GM12891 (cell line): ENCODE results near the gene AMN1.

ENCODE experiments used
- POLR2A ChIP-seq: IDR thresholded peaks from 2 replicates; pipeline ENCODE4 v1.6.1; 2011; ENCODE audit warnings: low read depth, low read length, control low read depth
- SPI1 ChIP-seq: IDR thresholded peaks from 2 replicates; pipeline ENCODE4 v1.6.1; 2011; ENCODE audit warnings: low read depth, low read length, control low read depth

DNA sequence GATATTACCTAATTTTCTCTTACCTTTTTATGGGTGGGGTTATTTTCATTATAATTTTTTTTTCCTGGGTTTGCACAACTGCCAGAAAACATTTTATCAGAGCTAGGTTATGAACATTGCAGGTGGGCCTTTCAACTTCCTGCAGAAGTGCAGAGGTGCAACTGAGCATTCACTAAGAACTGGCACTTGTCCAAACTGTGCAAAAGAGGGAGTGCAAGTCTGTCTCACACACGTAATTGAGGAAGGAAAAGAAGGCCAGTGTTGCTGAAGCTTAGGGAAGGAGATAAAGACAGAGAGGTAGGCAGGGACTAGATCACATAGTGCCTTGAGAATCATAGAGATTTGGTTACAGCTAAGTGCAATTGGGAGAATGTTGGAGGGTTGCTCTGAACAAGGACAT, 14.1 kb upstream of the AMN1 start:
- TF ChIP-seq SPI1 (no peak), POLR2A (no peak)
